Measurements from ENCODE around the gene SLC35F3. TPM values are rescaled to one million over a fixed set of nuclear protein-coding genes. Genes with fewer than 3 reads are reported as not detected.
A peak's percentile ranks its signal among the peaks of the same experiment; 100 is the strongest.

The SLC35F3 gene
- total RNA-seq, 1 experiment from 2014 or later, result 0.94 TPM

DNA sequence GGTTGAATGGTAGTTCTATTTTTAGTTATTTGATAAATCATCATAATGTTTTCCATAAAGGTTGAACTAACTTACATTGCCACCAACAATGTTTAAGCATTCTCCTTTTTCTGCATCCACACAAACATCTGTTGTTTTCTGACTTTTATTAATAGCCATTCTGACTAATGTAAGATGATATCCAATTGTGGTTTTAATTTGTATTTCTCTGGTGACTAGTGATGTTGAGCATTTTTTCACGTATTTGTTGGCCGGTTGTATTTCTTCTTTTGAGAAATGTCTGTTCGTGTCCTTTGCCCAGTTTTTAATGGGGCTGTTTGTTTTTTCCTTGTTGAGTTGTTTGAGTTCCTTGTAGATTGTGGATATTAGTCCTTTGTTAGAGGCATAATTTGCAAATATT, 24.6 kb upstream of the SLC35F3 start:
- Mint-ChIP-seq H3K4me1 (peaks cover 18% of the 10 kb centered on the region), H3K9me3 (0 out of 2 replicates have a peak, but pooled peaks cover 1% of the 10 kb centered on the region), H3K27ac (no peak overlapping the region), H3K36me3 (no peaks in the 10 kb centered on the region), H3K27me3 (ENCODE audit: low read depth) (no peaks in the 10 kb centered on the region), H3K4me3 (no peak overlapping the region)
- CTCF ChIA-PET, result no interaction called here
- TF ChIP-seq NFATC4 (CRISPR knock-in tag; IDR thresholded peaks at IDR 0.05) (no peak), EMX1 (CRISPR knock-in tag; IDR thresholded peaks at IDR 0.05) (no peak)
- TF ChIP-seq, protein P1, sequence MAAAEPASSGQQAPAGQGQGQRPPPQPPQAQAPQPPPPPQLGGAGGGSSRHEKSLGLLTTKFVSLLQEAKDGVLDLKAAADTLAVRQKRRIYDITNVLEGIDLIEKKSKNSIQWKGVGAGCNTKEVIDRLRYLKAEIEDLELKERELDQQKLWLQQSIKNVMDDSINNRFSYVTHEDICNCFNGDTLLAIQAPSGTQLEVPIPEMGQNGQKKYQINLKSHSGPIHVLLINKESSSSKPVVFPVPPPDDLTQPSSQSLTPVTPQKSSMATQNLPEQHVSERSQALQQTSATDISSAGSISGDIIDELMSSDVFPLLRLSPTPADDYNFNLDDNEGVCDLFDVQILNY (CRISPR knock-in tag; IDR thresholded peaks at IDR 0.05), result no peak
- TF ChIP-seq, protein P2, sequence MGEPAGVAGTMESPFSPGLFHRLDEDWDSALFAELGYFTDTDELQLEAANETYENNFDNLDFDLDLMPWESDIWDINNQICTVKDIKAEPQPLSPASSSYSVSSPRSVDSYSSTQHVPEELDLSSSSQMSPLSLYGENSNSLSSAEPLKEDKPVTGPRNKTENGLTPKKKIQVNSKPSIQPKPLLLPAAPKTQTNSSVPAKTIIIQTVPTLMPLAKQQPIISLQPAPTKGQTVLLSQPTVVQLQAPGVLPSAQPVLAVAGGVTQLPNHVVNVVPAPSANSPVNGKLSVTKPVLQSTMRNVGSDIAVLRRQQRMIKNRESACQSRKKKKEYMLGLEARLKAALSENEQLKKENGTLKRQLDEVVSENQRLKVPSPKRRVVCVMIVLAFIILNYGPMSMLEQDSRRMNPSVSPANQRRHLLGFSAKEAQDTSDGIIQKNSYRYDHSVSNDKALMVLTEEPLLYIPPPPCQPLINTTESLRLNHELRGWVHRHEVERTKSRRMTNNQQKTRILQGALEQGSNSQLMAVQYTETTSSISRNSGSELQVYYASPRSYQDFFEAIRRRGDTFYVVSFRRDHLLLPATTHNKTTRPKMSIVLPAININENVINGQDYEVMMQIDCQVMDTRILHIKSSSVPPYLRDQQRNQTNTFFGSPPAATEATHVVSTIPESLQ (CRISPR knock-in tag; IDR thresholded peaks at IDR 0.05), result no peak
- DNase-seq (ENCODE audit: low spot score) (no peak), ATAC-seq (no peak)
- POLR2A ChIA-PET, result no interaction called here

DNA sequence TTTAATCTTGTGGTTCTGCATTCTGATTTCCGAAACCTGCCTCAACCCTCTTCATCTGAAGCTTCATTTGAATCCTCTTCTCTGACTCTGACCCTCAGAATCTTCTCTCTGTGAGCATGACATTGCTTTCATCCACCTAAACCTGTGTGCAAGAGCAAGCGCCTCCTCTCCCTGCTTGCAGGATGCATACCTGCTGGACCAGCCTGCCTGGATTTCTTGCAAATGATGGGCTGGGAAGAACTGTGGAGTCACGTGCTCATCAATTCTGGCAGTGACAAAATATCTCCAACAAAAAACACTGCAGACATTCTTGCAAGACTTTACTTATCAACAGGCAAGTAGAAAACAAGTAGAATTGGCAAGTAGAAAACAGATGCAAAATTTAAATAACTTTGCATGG, 20.8 kb upstream of the SLC35F3 start:
- peaks cover 17% of the 10 kb centered on the region for H3K9me3 Mint-ChIP-seq
- DNase-seq (ENCODE audit: low spot score) (peak; percentile 22), ATAC-seq (peak; percentile 67)
- peaks cover 18% of the 10 kb centered on the region for H3K4me1 Mint-ChIP-seq
- TF ChIP-seq, protein P3, sequence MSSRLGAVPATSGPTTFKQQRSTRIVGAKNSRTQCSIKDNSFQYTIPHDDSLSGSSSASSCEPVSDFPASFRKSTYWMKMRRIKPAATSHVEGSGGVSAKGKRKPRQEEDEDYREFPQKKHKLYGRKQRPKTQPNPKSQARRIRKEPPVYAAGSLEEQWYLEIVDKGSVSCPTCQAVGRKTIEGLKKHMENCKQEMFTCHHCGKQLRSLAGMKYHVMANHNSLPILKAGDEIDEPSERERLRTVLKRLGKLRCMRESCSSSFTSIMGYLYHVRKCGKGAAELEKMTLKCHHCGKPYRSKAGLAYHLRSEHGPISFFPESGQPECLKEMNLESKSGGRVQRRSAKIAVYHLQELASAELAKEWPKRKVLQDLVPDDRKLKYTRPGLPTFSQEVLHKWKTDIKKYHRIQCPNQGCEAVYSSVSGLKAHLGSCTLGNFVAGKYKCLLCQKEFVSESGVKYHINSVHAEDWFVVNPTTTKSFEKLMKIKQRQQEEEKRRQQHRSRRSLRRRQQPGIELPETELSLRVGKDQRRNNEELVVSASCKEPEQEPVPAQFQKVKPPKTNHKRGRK (CRISPR knock-in tag; IDR thresholded peaks at IDR 0.05; ENCODE audit: borderline replicate concordance), result no peak
- TF ChIP-seq GTF2I (CRISPR knock-in tag; conservative IDR thresholded peaks at IDR 0.05) (no peak), CREM (CRISPR knock-in tag; IDR thresholded peaks at IDR 0.05) (no peak), MXD4 (CRISPR knock-in tag; IDR thresholded peaks at IDR 0.05; ENCODE audit: borderline replicate concordance) (no peak)
- TF ChIP-seq, protein P4, sequence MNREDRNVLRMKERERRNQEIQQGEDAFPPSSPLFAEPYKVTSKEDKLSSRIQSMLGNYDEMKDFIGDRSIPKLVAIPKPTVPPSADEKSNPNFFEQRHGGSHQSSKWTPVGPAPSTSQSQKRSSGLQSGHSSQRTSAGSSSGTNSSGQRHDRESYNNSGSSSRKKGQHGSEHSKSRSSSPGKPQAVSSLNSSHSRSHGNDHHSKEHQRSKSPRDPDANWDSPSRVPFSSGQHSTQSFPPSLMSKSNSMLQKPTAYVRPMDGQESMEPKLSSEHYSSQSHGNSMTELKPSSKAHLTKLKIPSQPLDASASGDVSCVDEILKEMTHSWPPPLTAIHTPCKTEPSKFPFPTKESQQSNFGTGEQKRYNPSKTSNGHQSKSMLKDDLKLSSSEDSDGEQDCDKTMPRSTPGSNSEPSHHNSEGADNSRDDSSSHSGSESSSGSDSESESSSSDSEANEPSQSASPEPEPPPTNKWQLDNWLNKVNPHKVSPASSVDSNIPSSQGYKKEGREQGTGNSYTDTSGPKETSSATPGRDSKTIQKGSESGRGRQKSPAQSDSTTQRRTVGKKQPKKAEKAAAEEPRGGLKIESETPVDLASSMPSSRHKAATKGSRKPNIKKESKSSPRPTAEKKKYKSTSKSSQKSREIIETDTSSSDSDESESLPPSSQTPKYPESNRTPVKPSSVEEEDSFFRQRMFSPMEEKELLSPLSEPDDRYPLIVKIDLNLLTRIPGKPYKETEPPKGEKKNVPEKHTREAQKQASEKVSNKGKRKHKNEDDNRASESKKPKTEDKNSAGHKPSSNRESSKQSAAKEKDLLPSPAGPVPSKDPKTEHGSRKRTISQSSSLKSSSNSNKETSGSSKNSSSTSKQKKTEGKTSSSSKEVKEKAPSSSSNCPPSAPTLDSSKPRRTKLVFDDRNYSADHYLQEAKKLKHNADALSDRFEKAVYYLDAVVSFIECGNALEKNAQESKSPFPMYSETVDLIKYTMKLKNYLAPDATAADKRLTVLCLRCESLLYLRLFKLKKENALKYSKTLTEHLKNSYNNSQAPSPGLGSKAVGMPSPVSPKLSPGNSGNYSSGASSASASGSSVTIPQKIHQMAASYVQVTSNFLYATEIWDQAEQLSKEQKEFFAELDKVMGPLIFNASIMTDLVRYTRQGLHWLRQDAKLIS (CRISPR knock-in tag; IDR thresholded peaks at IDR 0.05; ENCODE audit: borderline replicate concordance), result no peak
- TF ChIP-seq, protein P5, sequence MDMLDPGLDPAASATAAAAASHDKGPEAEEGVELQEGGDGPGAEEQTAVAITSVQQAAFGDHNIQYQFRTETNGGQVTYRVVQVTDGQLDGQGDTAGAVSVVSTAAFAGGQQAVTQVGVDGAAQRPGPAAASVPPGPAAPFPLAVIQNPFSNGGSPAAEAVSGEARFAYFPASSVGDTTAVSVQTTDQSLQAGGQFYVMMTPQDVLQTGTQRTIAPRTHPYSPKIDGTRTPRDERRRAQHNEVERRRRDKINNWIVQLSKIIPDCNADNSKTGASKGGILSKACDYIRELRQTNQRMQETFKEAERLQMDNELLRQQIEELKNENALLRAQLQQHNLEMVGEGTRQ (CRISPR knock-in tag; IDR thresholded peaks at IDR 0.05), result peak; percentile 78
- H3K4me3 Mint-ChIP-seq, result no peak overlapping the region
- H3K36me3 Mint-ChIP-seq, result peaks cover 2% of the 10 kb centered on the region
- no peaks in the 10 kb centered on the region for H3K27me3 Mint-ChIP-seq (ENCODE audit: low read depth)
- no peak overlapping the region for H3K27ac Mint-ChIP-seq
- POLR2A ChIA-PET, result no interaction called here
- CTCF ChIA-PET, result no interaction called here

DNA sequence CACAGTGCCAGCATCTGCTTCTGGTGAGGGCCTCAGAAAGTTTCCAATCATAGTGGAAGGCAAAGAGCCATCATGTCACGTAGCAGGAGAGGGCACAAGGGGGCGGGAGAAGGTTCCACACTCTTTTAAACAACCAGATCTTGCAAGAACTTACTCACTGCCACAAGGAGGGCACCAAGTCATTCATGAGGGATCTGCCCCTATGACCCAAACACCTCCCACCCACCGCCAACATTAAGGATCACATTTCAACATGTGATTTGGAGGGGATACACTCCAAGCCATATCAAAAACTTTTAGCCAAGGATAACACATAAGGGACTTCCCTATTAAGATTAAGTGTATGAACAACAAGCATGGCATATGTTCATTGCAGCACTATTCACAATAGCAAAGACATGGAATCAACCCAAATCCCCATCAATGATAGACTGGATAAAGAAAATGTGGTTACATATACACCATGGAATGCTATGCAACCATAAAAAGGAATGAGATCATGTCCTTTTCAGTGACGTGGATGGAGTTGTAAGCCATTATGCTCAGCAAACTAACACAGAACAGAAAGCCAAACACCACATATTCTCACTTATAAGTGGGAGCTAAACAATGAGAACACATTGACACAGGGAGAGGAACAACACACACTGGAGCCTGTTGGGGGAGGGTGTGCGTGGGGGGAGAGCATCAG, 19.9 kb upstream of the SLC35F3 start:
- Mint-ChIP-seq H3K4me1 (peaks cover 18% of the 10 kb centered on the region), H3K27me3 (ENCODE audit: low read depth) (no peaks in the 10 kb centered on the region), H3K36me3 (peaks cover 12% of the 10 kb centered on the region), H3K4me3 (no peak overlapping the region), H3K27ac (no peak overlapping the region), H3K9me3 (peaks cover 27% of the 10 kb centered on the region)
- CTCF ChIA-PET, result no interaction called here
- DNase-seq (ENCODE audit: low spot score) (no peak), ATAC-seq (0 out of 2 replicates have a peak, but pooled peaks have one; percentile 26)
- POLR2A ChIA-PET, result no interaction called here
- TF ChIP-seq JUN (CRISPR knock-in tag; IDR thresholded peaks at IDR 0.05), result no peak
- TF ChIP-seq GABPB1 (CRISPR knock-in tag; IDR thresholded peaks at IDR 0.05), result no peak
- TF ChIP-seq, protein P6, sequence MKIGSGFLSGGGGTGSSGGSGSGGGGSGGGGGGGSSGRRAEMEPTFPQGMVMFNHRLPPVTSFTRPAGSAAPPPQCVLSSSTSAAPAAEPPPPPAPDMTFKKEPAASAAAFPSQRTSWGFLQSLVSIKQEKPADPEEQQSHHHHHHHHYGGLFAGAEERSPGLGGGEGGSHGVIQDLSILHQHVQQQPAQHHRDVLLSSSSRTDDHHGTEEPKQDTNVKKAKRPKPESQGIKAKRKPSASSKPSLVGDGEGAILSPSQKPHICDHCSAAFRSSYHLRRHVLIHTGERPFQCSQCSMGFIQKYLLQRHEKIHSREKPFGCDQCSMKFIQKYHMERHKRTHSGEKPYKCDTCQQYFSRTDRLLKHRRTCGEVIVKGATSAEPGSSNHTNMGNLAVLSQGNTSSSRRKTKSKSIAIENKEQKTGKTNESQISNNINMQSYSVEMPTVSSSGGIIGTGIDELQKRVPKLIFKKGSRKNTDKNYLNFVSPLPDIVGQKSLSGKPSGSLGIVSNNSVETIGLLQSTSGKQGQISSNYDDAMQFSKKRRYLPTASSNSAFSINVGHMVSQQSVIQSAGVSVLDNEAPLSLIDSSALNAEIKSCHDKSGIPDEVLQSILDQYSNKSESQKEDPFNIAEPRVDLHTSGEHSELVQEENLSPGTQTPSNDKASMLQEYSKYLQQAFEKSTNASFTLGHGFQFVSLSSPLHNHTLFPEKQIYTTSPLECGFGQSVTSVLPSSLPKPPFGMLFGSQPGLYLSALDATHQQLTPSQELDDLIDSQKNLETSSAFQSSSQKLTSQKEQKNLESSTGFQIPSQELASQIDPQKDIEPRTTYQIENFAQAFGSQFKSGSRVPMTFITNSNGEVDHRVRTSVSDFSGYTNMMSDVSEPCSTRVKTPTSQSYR (CRISPR knock-in tag; IDR thresholded peaks at IDR 0.05), result no peak
- TF ChIP-seq NFATC4 (CRISPR knock-in tag; IDR thresholded peaks at IDR 0.05), result no peak
- no peak for TF ChIP-seq ZNF121 (CRISPR knock-in tag; IDR thresholded peaks at IDR 0.05)
- TF ChIP-seq NR2C2 (CRISPR knock-in tag; IDR thresholded peaks at IDR 0.05), result no peak
- TF ChIP-seq, protein P7, sequence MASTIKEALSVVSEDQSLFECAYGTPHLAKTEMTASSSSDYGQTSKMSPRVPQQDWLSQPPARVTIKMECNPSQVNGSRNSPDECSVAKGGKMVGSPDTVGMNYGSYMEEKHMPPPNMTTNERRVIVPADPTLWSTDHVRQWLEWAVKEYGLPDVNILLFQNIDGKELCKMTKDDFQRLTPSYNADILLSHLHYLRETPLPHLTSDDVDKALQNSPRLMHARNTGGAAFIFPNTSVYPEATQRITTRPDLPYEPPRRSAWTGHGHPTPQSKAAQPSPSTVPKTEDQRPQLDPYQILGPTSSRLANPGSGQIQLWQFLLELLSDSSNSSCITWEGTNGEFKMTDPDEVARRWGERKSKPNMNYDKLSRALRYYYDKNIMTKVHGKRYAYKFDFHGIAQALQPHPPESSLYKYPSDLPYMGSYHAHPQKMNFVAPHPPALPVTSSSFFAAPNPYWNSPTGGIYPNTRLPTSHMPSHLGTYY (CRISPR knock-in tag; IDR thresholded peaks at IDR 0.05), result no peak
